Type B pancreatic cell (in vitro differentiated cells): ENCODE results near the gene UTY. TPM values are rescaled to one million over a fixed set of nuclear protein-coding genes. Genes with fewer than 3 reads are reported as not detected.

Experiments used
- DNase-seq: peaks from one replicate; pipeline ENCODE4 v3.0.0; 2021; ENCODE audit warnings: mixed read lengths; ENCODE audit not compliant: unreplicated experiment; ENCODE audit errors: extremely low spot score
- H3K27ac Mint-ChIP-seq: 2 replicates; pipeline ENCODE4 v1.8.0; 2021; ENCODE audit warnings: mild to moderate bottlenecking, mixed read lengths
- H3K27me3 Mint-ChIP-seq: 2 replicates; pipeline ENCODE4 v1.8.0; 2021; ENCODE audit warnings: mixed read lengths
- H3K36me3 Mint-ChIP-seq: 2 replicates; pipeline ENCODE4 v1.8.0; 2021; ENCODE audit warnings: mixed read lengths
- H3K4me1 Mint-ChIP-seq: one replicate; pipeline ENCODE4 v1.8.0; 2021; ENCODE audit warnings: mixed read lengths; ENCODE audit not compliant: unreplicated experiment
- H3K4me3 Mint-ChIP-seq: 2 replicates; pipeline ENCODE4 v1.8.0; 2021; ENCODE audit warnings: mild to moderate bottlenecking, mixed read lengths
- H3K9me3 Mint-ChIP-seq: 2 replicates; pipeline ENCODE4 v1.8.0; 2021; ENCODE audit warnings: mixed read lengths
- CTCF ChIP-seq: fragments of 200-600 bp; sonication (generic); conservative IDR thresholded peaks from 2 replicates; pipeline ENCODE4 v1.5.0; 2021; ENCODE audit warnings: antibody characterized with exemption, mild to moderate bottlenecking
- total RNA-seq: library from RNA; stranded (reverse); gene quantifications from 2 replicates; pipeline ENCODE4 v1.2.1, GENCODE V29; 2021; ENCODE audit warnings: low replicate concordance

Gene UTY
- total RNA-seq, 1 donor from 2014 or later: not detected

- Mint-ChIP-seq H3K9me3 (no peaks in the 10 kb centered on the region), H3K27ac (no peak overlapping the region), H3K36me3 (no peaks in the 10 kb centered on the region), H3K4me3 (no peak overlapping the region), H3K27me3 (no peaks in the 10 kb centered on the region), H3K4me1 (no peaks in the 10 kb centered on the region)
- no peak for TF ChIP-seq CTCF
- no peak for DNase-seq
These were observed 34.3 kb downstream of the UTY start for GRCh38 chrY:13445566-13445965.

GRCh38 chrY:13443146-13443545 is 36.7 kb downstream of the UTY start:
- no peak for DNase-seq
- H3K4me3 Mint-ChIP-seq: no peak overlapping the region

GRCh38 chrY:13440811-13441210 is 39.0 kb downstream of the UTY start:
- TF ChIP-seq CTCF: no peak

More at GRCh38 chrY:13443146-13443545, 36.7 kb downstream of the UTY start:
- no peak for TF ChIP-seq CTCF
- Mint-ChIP-seq H3K27me3 (no peaks in the 10 kb centered on the region), H3K9me3 (no peaks in the 10 kb centered on the region), H3K27ac (no peak overlapping the region), H3K36me3 (no peaks in the 10 kb centered on the region), H3K4me1 (no peaks in the 10 kb centered on the region)

GRCh38 chrY:13435968-13436937 is 43.6 kb downstream of the UTY start:
- H3K27ac Mint-ChIP-seq: no peak overlapping the region
- no peaks in the 10 kb centered on the region for H3K27me3 Mint-ChIP-seq
- no peaks in the 10 kb centered on the region for H3K4me1 Mint-ChIP-seq
- no peaks in the 10 kb centered on the region for H3K9me3 Mint-ChIP-seq
- TF ChIP-seq CTCF: no peak
- no peak overlapping the region for H3K4me3 Mint-ChIP-seq
- H3K36me3 Mint-ChIP-seq: no peaks in the 10 kb centered on the region
- no peak for DNase-seq

More at GRCh38 chrY:13440811-13441210, 39.0 kb downstream of the UTY start:
- no peaks in the 10 kb centered on the region for H3K4me1 Mint-ChIP-seq
- no peak for DNase-seq
- no peaks in the 10 kb centered on the region for H3K9me3 Mint-ChIP-seq
- no peak overlapping the region for H3K27ac Mint-ChIP-seq
- no peaks in the 10 kb centered on the region for H3K27me3 Mint-ChIP-seq
- H3K36me3 Mint-ChIP-seq: no peaks in the 10 kb centered on the region
- H3K4me3 Mint-ChIP-seq: no peak overlapping the region

- no peaks in the 10 kb centered on the region for H3K9me3 Mint-ChIP-seq
- no peaks in the 10 kb centered on the region for H3K4me1 Mint-ChIP-seq
- no peak for TF ChIP-seq CTCF
- H3K27me3 Mint-ChIP-seq: no peaks in the 10 kb centered on the region
- no peaks in the 10 kb centered on the region for H3K36me3 Mint-ChIP-seq
- H3K4me3 Mint-ChIP-seq: no peak overlapping the region
- no peak overlapping the region for H3K27ac Mint-ChIP-seq
- DNase-seq: no peak
These were observed 44.4 kb downstream of the UTY start for GRCh38 chrY:13435206-13435967.
